ENCODE results near the gene TIMMDC1.

Gene TIMMDC1

GRCh38 chr3:119498186-119499011 is at the start of gene TIMMDC1:
TSS of gene TIMMDC1 (plus strand) at chr3:119498547. CDS start at chr3:119498734, 187 bp downstream.
- DNase-seq (ENCODE audit: low read depth in 2 of 2), result peak; percentile 95 to 96

- DNase-seq (ENCODE audit: low read depth in 2 of 2), result no peak
Measured at GRCh38 chr3:119453822-119454221, 44.5 kb upstream of the TIMMDC1 start.

- DNase-seq (ENCODE audit: low read depth in 2 of 2), result no peak
Measured at GRCh38 chr3:119456469-119456868, 41.9 kb upstream of the TIMMDC1 start.

GRCh38 chr3:119457246-119457645 is 41.1 kb upstream of the TIMMDC1 start:
- no peak for DNase-seq (ENCODE audit: low read depth in 2 of 2)

- DNase-seq (ENCODE audit: low read depth in 2 of 2), result peak; percentile 97 to 99
Measured at GRCh38 chr3:119463171-119464169, 34.9 kb upstream of the TIMMDC1 start, which contains the start of gene TMEM39A. TSS of gene TMEM39A (minus strand) at chr3:119463615. CDS start at chr3:119462074, 1,541 bp downstream.

- DNase-seq (ENCODE audit: low read depth in 2 of 2), result no peak
Measured at GRCh38 chr3:119468041-119468440, 30.3 kb upstream of the TIMMDC1 start.

- DNase-seq (ENCODE audit: low read depth in 2 of 2), result no peak
Measured at GRCh38 chr3:119469418-119470189, 28.7 kb upstream of the TIMMDC1 start.

GRCh38 chr3:119470866-119471265 is 27.5 kb upstream of the TIMMDC1 start:
- no peak for DNase-seq (ENCODE audit: low read depth in 2 of 2)

GRCh38 chr3:119481079-119481478 is 17.3 kb upstream of the TIMMDC1 start:
- no peak for DNase-seq (ENCODE audit: low read depth in 2 of 2)

GRCh38 chr3:119483101-119483500 is 15.2 kb upstream of the TIMMDC1 start:
- no peak for DNase-seq (ENCODE audit: low read depth in 2 of 2)

GRCh38 chr3:119485563-119485962 is 12.8 kb upstream of the TIMMDC1 start:
- DNase-seq (ENCODE audit: low read depth in 2 of 2), result no peak

GRCh38 chr3:119490153-119490552 is 8.2 kb upstream of the TIMMDC1 start:
- no peak for DNase-seq (ENCODE audit: low read depth in 2 of 2)

- no peak for DNase-seq (ENCODE audit: low read depth in 2 of 2)
Measured at GRCh38 chr3:119492128-119492527, 6.2 kb upstream of the TIMMDC1 start.

- no peak for DNase-seq (ENCODE audit: low read depth in 2 of 2)
Measured at GRCh38 chr3:119492810-119493209, 5.5 kb upstream of the TIMMDC1 start.

GRCh38 chr3:119494597-119494996 is 3.8 kb upstream of the TIMMDC1 start:
- no peak for DNase-seq (ENCODE audit: low read depth in 2 of 2)

GRCh38 chr3:119497820-119498185 is 544 bp upstream of the TIMMDC1 start:
- peak in 1 of 2 donors; percentile 6 for DNase-seq (ENCODE audit: low read depth in 2 of 2)

GRCh38 chr3:119500265-119500664 is 1.9 kb downstream of the TIMMDC1 start:
- no peak for DNase-seq (ENCODE audit: low read depth in 2 of 2)

- DNase-seq (ENCODE audit: low read depth in 2 of 2), result no peak
Measured at GRCh38 chr3:119500901-119501300, 2.6 kb downstream of the TIMMDC1 start.

- DNase-seq (ENCODE audit: low read depth in 2 of 2), result no peak
Measured at GRCh38 chr3:119506631-119507030, 8.3 kb downstream of the TIMMDC1 start.

- no peak for DNase-seq (ENCODE audit: low read depth in 2 of 2)
Measured at GRCh38 chr3:119507404-119507803, 9.1 kb downstream of the TIMMDC1 start.

GRCh38 chr3:119508172-119508845 is 10.0 kb downstream of the TIMMDC1 start:
- no peak for DNase-seq (ENCODE audit: low read depth in 2 of 2)

Measured in activated CD4-positive, alpha-beta T cell treated with anti-CD3 and anti-CD28 coated beads for 24 hours (primary cell).